Breast epithelium (tissue), 3 donors: ENCODE data around the gene ZSCAN26.

Experiments used
- CTCF ChIP-seq, 3 donors: fragments of 450-650 bp; IDR thresholded peaks; one replicate each; pipeline ENCODE4 v1.5.1; 2016 to 2017; ENCODE audit warnings: antibody characterized with exemption in 3 of 3, mild to moderate bottlenecking in 3 of 3, moderate library complexity in 3 of 3
- POLR2A ChIP-seq: fragments of 450-650 bp; IDR thresholded peaks from one replicate; pipeline ENCODE4 v1.6.1; 2016; ENCODE audit warnings: antibody characterized with exemption, mild to moderate bottlenecking, moderate library complexity
- POLR2AphosphoS5 ChIP-seq, 3 donors: sonication (generic); formaldehyde crosslinking; IDR thresholded peaks; one replicate each; pipeline ENCODE4 v1.6.1; 2017; ENCODE audit warnings: antibody characterized with exemption in 3 of 3

DNA sequence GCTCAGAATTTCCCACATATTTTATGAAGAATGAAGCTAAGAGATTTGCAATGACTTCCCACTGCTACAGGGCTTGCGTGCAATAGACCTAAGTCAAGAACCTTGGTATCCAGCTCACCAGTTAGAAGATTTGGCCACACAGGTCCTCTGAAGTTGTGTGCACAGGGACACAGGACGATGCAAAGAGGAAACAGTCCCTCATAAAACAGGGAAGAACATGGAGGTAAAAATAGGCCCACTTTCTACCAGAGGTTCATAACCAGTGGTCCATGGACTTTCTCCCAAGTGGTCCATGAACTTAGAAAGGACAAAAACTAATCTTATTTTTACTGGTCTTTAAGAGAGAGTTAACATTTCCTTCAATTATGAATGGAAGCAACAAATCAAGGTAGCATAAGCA lies 16.2 kb upstream of the ZSCAN26 start:
- TF ChIP-seq CTCF (IDR thresholded peaks at IDR 0.05), result no peak
- no peak for TF ChIP-seq POLR2AphosphoS5 (IDR thresholded peaks at IDR 0.05)
- TF ChIP-seq POLR2A, result no peak
